Measurements from ENCODE around the gene INPP4B. TPM values are rescaled to one million over a fixed set of nuclear protein-coding genes. Genes with fewer than 3 reads are reported as not detected.

Gene INPP4B
- total and polyA plus RNA-seq, 2 donors (not counting 1 experiment from before 2014, with no cell fraction given) = 19.7 to 22.2 TPM

- no peak overlapping the region for H2AFZ ChIP-seq (ENCODE audit: low read length)
- no peak overlapping the region for H3K4me2 ChIP-seq (ENCODE audit: extremely low read depth, insufficient read depth, low read length)
- no peak overlapping the region for H3K9ac ChIP-seq (ENCODE audit: insufficient read depth, low read length)
- no peak for DNase-seq (ENCODE audit: low read depth in 2 of 2)
- no peak overlapping the region for H3K27ac ChIP-seq (ENCODE audit: insufficient read depth, low read length)
- no peak overlapping the region for H3K4me3 ChIP-seq (replicated peaks in 1 of 4; ENCODE audit: control extremely low read depth in 1 of 4, insufficient read depth in 1 of 4, low read depth in 3 of 4, low read length in 4 of 4)
- H4K20me1 ChIP-seq (ENCODE audit: control insufficient read depth, extremely low read depth, insufficient read depth, low read length) = no peaks in the 10 kb centered on the region
- H3K27me3 ChIP-seq (ENCODE audit: control insufficient read depth, insufficient read depth, low read length) = no peaks in the 10 kb centered on the region
- no peaks in the 10 kb centered on the region for H3K36me3 ChIP-seq (ENCODE audit: control insufficient read depth, insufficient read depth, low read length)
- TF ChIP-seq EZH2 (IDR thresholded peaks at IDR 0.05; ENCODE audit: low read length, missing control alignments) (no peak), CTCF (conservative IDR thresholded peaks at IDR 0.05 in 1 of 2, IDR thresholded peaks at IDR 0.05 in 1 of 2; ENCODE audit: low read depth in 1 of 2, low read length in 2 of 2) (no peak)
- H3K4me1 ChIP-seq (ENCODE audit: control insufficient read depth, extremely low read depth, insufficient read depth, low read length) = no peaks in the 10 kb centered on the region
- H3K79me2 ChIP-seq (ENCODE audit: control insufficient read depth, insufficient read depth, low read length) = no peaks in the 10 kb centered on the region
- no peaks in the 10 kb centered on the region for H3K9me3 ChIP-seq (ENCODE audit: control insufficient read depth, insufficient read depth, low read depth, low read length)
Measured at GRCh38 chr4:142356801-142357200, 489.3 kb downstream of the INPP4B start.

GRCh38 chr4:142356118-142356759 is 489.9 kb downstream of the INPP4B start:
- Histone ChIP-seq H3K4me2 (ENCODE audit: extremely low read depth, insufficient read depth, low read length) (no peak overlapping the region), H3K27ac (ENCODE audit: insufficient read depth, low read length) (no peak overlapping the region), H3K36me3 (ENCODE audit: control insufficient read depth, insufficient read depth, low read length) (no peaks in the 10 kb centered on the region), H3K4me3 (replicated peaks in 1 of 4; ENCODE audit: control extremely low read depth in 1 of 4, insufficient read depth in 1 of 4, low read depth in 3 of 4, low read length in 4 of 4) (no peak overlapping the region), H3K27me3 (ENCODE audit: control insufficient read depth, insufficient read depth, low read length) (no peaks in the 10 kb centered on the region), H4K20me1 (ENCODE audit: control insufficient read depth, extremely low read depth, insufficient read depth, low read length) (no peaks in the 10 kb centered on the region), H2AFZ (ENCODE audit: low read length) (no peak overlapping the region), H3K4me1 (ENCODE audit: control insufficient read depth, extremely low read depth, insufficient read depth, low read length) (no peaks in the 10 kb centered on the region), H3K9ac (ENCODE audit: insufficient read depth, low read length) (no peak overlapping the region), H3K79me2 (ENCODE audit: control insufficient read depth, insufficient read depth, low read length) (no peaks in the 10 kb centered on the region), H3K9me3 (ENCODE audit: control insufficient read depth, insufficient read depth, low read depth, low read length) (no peaks in the 10 kb centered on the region)
- TF ChIP-seq EZH2 (IDR thresholded peaks at IDR 0.05; ENCODE audit: low read length, missing control alignments) (no peak), CTCF (conservative IDR thresholded peaks at IDR 0.05 in 1 of 2, IDR thresholded peaks at IDR 0.05 in 1 of 2; ENCODE audit: low read depth in 1 of 2, low read length in 2 of 2) (no peak)
- no peak for DNase-seq (ENCODE audit: low read depth in 2 of 2)

GRCh38 chr4:142355421-142355930 is 490.6 kb downstream of the INPP4B start:
- TF ChIP-seq EZH2 (IDR thresholded peaks at IDR 0.05; ENCODE audit: low read length, missing control alignments) = no peak
- TF ChIP-seq CTCF (conservative IDR thresholded peaks at IDR 0.05 in 1 of 2, IDR thresholded peaks at IDR 0.05 in 1 of 2; ENCODE audit: low read depth in 1 of 2, low read length in 2 of 2) = no peak
- DNase-seq (ENCODE audit: low read depth in 2 of 2) = peak in 1 of 2 donors; percentile 34

More at GRCh38 chr4:142355421-142355930, 490.6 kb downstream of the INPP4B start:
- Histone ChIP-seq H3K27me3 (ENCODE audit: control insufficient read depth, insufficient read depth, low read length) (no peaks in the 10 kb centered on the region), H3K79me2 (ENCODE audit: control insufficient read depth, insufficient read depth, low read length) (no peaks in the 10 kb centered on the region), H3K27ac (ENCODE audit: insufficient read depth, low read length) (no peak overlapping the region), H4K20me1 (ENCODE audit: control insufficient read depth, extremely low read depth, insufficient read depth, low read length) (no peaks in the 10 kb centered on the region), H3K9ac (ENCODE audit: insufficient read depth, low read length) (no peak overlapping the region), H3K4me3 (replicated peaks in 1 of 4; ENCODE audit: control extremely low read depth in 1 of 4, insufficient read depth in 1 of 4, low read depth in 3 of 4, low read length in 4 of 4) (no peak overlapping the region), H3K4me1 (ENCODE audit: control insufficient read depth, extremely low read depth, insufficient read depth, low read length) (no peaks in the 10 kb centered on the region), H3K36me3 (ENCODE audit: control insufficient read depth, insufficient read depth, low read length) (no peaks in the 10 kb centered on the region), H2AFZ (ENCODE audit: low read length) (no peak overlapping the region), H3K9me3 (ENCODE audit: control insufficient read depth, insufficient read depth, low read depth, low read length) (no peaks in the 10 kb centered on the region), H3K4me2 (ENCODE audit: extremely low read depth, insufficient read depth, low read length) (no peak overlapping the region)

Measured in fibroblast of lung (primary cell).